GM23338 (cell line): ENCODE measurements around the gene PTRHD1. TPM values are rescaled to one million over a fixed set of nuclear protein-coding genes. Genes with fewer than 3 reads are reported as not detected.

Experiments
- ATAC-seq: fragments of 200-7000 bp; cut with Tn5 transposase; 3 replicates; pipeline ENCODE4 v1.9.1; 2020
- DNase-seq: peaks from one replicate; pipeline ENCODE4 v3.0.0-alpha.2; 2015; ENCODE audit warnings: low spot score
- H2AFZ ChIP-seq: fragments of 200-600 bp; sonication (generic); 2 replicates; pipeline ENCODE4 v1.8.0; 2016; ENCODE audit warnings: antibody characterized with exemption, mild to moderate bottlenecking, moderate library complexity
- H3F3A ChIP-seq: fragments of 200-600 bp; sonication (generic); replicated peaks from 2 replicates; pipeline ENCODE4 v1.8.0; 2017; ENCODE audit warnings: antibody characterized with exemption, mixed run types, low read depth
- H3K27ac ChIP-seq: fragments of 200-600 bp; sonication (generic); 2 replicates; pipeline ENCODE4 v1.6.1; 2016; ENCODE audit warnings: low read depth
- H3K27me3 ChIP-seq: fragments of 200-600 bp; sonication (generic); 2 replicates; pipeline ENCODE4 v1.8.0; 2016; ENCODE audit warnings: mild to moderate bottlenecking, mixed run types, moderate library complexity; ENCODE audit not compliant: insufficient read depth
- H3K36me3 ChIP-seq: fragments of 200-600 bp; sonication (generic); 2 replicates; pipeline ENCODE4 v1.8.0; 2016; ENCODE audit warnings: mild to moderate bottlenecking; ENCODE audit not compliant: insufficient read depth
- H3K4me1 ChIP-seq: fragments of 200-600 bp; sonication (generic); 2 replicates; pipeline ENCODE4 v1.8.0; 2016; ENCODE audit warnings: mild to moderate bottlenecking, moderate library complexity; ENCODE audit not compliant: insufficient read depth
- H3K4me2 ChIP-seq: fragments of 200-600 bp; sonication (generic); 2 replicates; pipeline ENCODE4 v1.7.1; 2017; ENCODE audit warnings: mixed run types
- H3K4me3 ChIP-seq: fragments of 200-600 bp; sonication (generic); 2 replicates; pipeline ENCODE4 v1.6.1; 2016; ENCODE audit warnings: mixed run types
- H3K79me2 ChIP-seq: fragments of 200-600 bp; sonication (generic); replicated peaks from 2 replicates; pipeline ENCODE4 v1.8.0; 2017; ENCODE audit warnings: mild to moderate bottlenecking; ENCODE audit not compliant: insufficient read depth
- H3K9me2 ChIP-seq: fragments of 200-600 bp; sonication (generic); 2 replicates; pipeline ENCODE4 v1.8.0; 2017; ENCODE audit not compliant: insufficient read depth
- H4K20me1 ChIP-seq: fragments of 200-600 bp; sonication (generic); replicated peaks from 2 replicates; pipeline ENCODE4 v1.8.0; 2017; ENCODE audit warnings: mild to moderate bottlenecking; ENCODE audit not compliant: insufficient read depth
- H3K27ac Mint-ChIP-seq: 2 replicates; pipeline ENCODE4 v1.8.0; 2020; ENCODE audit warnings: inconsistent platforms, mild to moderate bottlenecking, moderate library complexity, mixed read lengths
- H3K27me3 Mint-ChIP-seq: 3 replicates; pipeline ENCODE4 v1.8.0; 2022; ENCODE audit warnings: low read depth, mild to moderate bottlenecking, moderate library complexity, mixed read lengths, inconsistent platforms; ENCODE audit not compliant: insufficient read depth, poor library complexity
- H3K36me3 Mint-ChIP-seq: 3 replicates; pipeline ENCODE4 v1.8.0; 2021; ENCODE audit warnings: low read depth, mild to moderate bottlenecking, inconsistent platforms, moderate library complexity, mixed read lengths
- H3K4me1 Mint-ChIP-seq: 3 replicates; pipeline ENCODE4 v1.8.0; 2020; ENCODE audit warnings: mild to moderate bottlenecking, inconsistent platforms, mixed read lengths
- H3K4me3 Mint-ChIP-seq: 3 replicates; pipeline ENCODE4 v1.8.0; 2021; ENCODE audit warnings: moderate library complexity, mild to moderate bottlenecking, inconsistent platforms, mixed read lengths
- H3K9me3 Mint-ChIP-seq: 3 replicates; pipeline ENCODE4 v1.8.0; 2020; ENCODE audit warnings: moderate library complexity, mild to moderate bottlenecking, inconsistent platforms, mixed read lengths
- CREB1 ChIP-seq: fragments of 250-450 bp; sonication (Bioruptor Pico); IDR thresholded peaks from 2 replicates; pipeline ENCODE4 v1.5.0; 2020; ENCODE audit warnings: low read depth, mild to moderate bottlenecking, moderate library complexity
- ETS1 ChIP-seq: IDR thresholded peaks from 2 replicates; pipeline ENCODE4 v1.6.1; 2016; ENCODE audit warnings: antibody characterized with exemption
- EZH2 ChIP-seq: fragments of 200-600 bp; sonication (generic); IDR thresholded peaks from one replicate; pipeline ENCODE4 v1.8.0; 2017; ENCODE audit warnings: antibody characterized with exemption, mild to moderate bottlenecking, low read depth; ENCODE audit not compliant: unreplicated experiment
- EZH2phosphoT487 ChIP-seq: fragments of 200-600 bp; sonication (generic); IDR thresholded peaks from one replicate; pipeline ENCODE4 v1.8.1; 2018; ENCODE audit warnings: antibody characterized with exemption; ENCODE audit not compliant: unreplicated experiment
- JUNB ChIP-seq: IDR thresholded peaks from one replicate; pipeline ENCODE4 v1.6.1; 2016; ENCODE audit warnings: antibody characterized with exemption; ENCODE audit not compliant: unreplicated experiment
- NANOG ChIP-seq: IDR thresholded peaks from 2 replicates; pipeline ENCODE4 v1.6.1; 2016; ENCODE audit warnings: antibody characterized with exemption, borderline replicate concordance
- POLR2AphosphoS5 ChIP-seq: IDR thresholded peaks from 2 replicates; pipeline ENCODE4 v1.6.1; 2016; ENCODE audit warnings: antibody characterized with exemption, low read depth
- REST ChIP-seq: IDR thresholded peaks from one replicate; pipeline ENCODE4 v1.6.1; 2018; ENCODE audit warnings: antibody characterized with exemption; ENCODE audit not compliant: unreplicated experiment
- STAT1 ChIP-seq: IDR thresholded peaks from one replicate; pipeline ENCODE4 v1.6.1; 2016; ENCODE audit warnings: antibody characterized with exemption; ENCODE audit not compliant: unreplicated experiment
- ZNF114 ChIP-seq: fragments of 250-450 bp; sonication (Bioruptor Pico); IDR thresholded peaks from 2 replicates; pipeline ENCODE4 v1.5.0; 2020; ENCODE audit warnings: mild to moderate bottlenecking, moderate library complexity
- ZNF331 ChIP-seq: fragments of 250-450 bp; sonication (Bioruptor Pico); IDR thresholded peaks from 2 replicates; pipeline ENCODE4 v1.5.0; 2020; ENCODE audit warnings: low read depth, mild to moderate bottlenecking, moderate library complexity
- polyA plus RNA-seq: library from polyadenylated mRNA; unstranded; fragments of >200 nt; fragmentation: Nextera tagmentation; extraction: Ambion mirVana; gene quantifications from 2 replicates; pipeline ENCODE4 v1.2.1, GENCODE V29; 2016
- total RNA-seq: library from RNA; depleted of rRNA; stranded (reverse); fragments of >200 nt; shearing (Covaris generic); gene quantifications from 2 replicates; pipeline ENCODE4 v1.2.3, GENCODE V29; 2014
- TF ChIP-seq, protein P1 (sequence below): fragments of 250-450 bp; sonication (Bioruptor Pico); IDR thresholded peaks from 2 replicates; pipeline ENCODE4 v1.5.0; 2020; ENCODE audit warnings: mild to moderate bottlenecking, moderate library complexity
- TF ChIP-seq, protein P2 (sequence below), 2 experiments: fragments of 200-600 bp in 1 of 2; sonication (generic) in 1 of 2; conservative IDR thresholded peaks; 2 replicates each; pipeline versions ENCODE4 v1.5.1 to v1.6.1; 2016 to 2017; ENCODE audit warnings: antibody characterized with exemption in 2 of 2, low read depth in 2 of 2, mild to moderate bottlenecking in 2 of 2, moderate library complexity in 1 of 2

The PTRHD1 gene
- total and polyA plus RNA-seq, 2 experiments from 2014 or later: 46.9 to 105 TPM

- Histone ChIP-seq H3K4me3 (peak overlapping the region; percentile 80), H3K9me2 (no peaks in the 10 kb centered on the region), H3F3A (no peaks in the 10 kb centered on the region), H2AFZ (peak overlapping the region; percentile 79), H4K20me1 (peaks cover 22% of the 10 kb centered on the region), H3K4me2 (peak overlapping the region; percentile 94), H3K27me3 (no peaks in the 10 kb centered on the region), H3K27ac (peak overlapping the region; percentile 98), H3K36me3 (no peaks in the 10 kb centered on the region), H3K79me2 (peaks cover 41% of the 10 kb centered on the region), H3K4me1 (peaks cover 27% of the 10 kb centered on the region)
- Mint-ChIP-seq H3K27ac (peak overlapping the region; percentile 100), H3K27me3 (peaks cover 15% of the 10 kb centered on the region), H3K4me1 (peaks cover 31% of the 10 kb centered on the region), H3K4me3 (peak overlapping the region; percentile 98), H3K9me3 (no peaks in the 10 kb centered on the region), H3K36me3 (peaks cover 40% of the 10 kb centered on the region)
- DNase-seq (no peak), ATAC-seq (no peak)
- TF ChIP-seq JUNB (no peak), ZNF331 (CRISPR knock-in tag) (no peak), POLR2AphosphoS5 (no peak), REST (no peak), STAT1 (no peak), NANOG (no peak), ETS1 (no peak), CREB1 (CRISPR knock-in tag) (no peak), EZH2 (no peak), EZH2phosphoT487 (no peak), ZNF114 (CRISPR knock-in tag) (no peak)
- TF ChIP-seq, protein P1, sequence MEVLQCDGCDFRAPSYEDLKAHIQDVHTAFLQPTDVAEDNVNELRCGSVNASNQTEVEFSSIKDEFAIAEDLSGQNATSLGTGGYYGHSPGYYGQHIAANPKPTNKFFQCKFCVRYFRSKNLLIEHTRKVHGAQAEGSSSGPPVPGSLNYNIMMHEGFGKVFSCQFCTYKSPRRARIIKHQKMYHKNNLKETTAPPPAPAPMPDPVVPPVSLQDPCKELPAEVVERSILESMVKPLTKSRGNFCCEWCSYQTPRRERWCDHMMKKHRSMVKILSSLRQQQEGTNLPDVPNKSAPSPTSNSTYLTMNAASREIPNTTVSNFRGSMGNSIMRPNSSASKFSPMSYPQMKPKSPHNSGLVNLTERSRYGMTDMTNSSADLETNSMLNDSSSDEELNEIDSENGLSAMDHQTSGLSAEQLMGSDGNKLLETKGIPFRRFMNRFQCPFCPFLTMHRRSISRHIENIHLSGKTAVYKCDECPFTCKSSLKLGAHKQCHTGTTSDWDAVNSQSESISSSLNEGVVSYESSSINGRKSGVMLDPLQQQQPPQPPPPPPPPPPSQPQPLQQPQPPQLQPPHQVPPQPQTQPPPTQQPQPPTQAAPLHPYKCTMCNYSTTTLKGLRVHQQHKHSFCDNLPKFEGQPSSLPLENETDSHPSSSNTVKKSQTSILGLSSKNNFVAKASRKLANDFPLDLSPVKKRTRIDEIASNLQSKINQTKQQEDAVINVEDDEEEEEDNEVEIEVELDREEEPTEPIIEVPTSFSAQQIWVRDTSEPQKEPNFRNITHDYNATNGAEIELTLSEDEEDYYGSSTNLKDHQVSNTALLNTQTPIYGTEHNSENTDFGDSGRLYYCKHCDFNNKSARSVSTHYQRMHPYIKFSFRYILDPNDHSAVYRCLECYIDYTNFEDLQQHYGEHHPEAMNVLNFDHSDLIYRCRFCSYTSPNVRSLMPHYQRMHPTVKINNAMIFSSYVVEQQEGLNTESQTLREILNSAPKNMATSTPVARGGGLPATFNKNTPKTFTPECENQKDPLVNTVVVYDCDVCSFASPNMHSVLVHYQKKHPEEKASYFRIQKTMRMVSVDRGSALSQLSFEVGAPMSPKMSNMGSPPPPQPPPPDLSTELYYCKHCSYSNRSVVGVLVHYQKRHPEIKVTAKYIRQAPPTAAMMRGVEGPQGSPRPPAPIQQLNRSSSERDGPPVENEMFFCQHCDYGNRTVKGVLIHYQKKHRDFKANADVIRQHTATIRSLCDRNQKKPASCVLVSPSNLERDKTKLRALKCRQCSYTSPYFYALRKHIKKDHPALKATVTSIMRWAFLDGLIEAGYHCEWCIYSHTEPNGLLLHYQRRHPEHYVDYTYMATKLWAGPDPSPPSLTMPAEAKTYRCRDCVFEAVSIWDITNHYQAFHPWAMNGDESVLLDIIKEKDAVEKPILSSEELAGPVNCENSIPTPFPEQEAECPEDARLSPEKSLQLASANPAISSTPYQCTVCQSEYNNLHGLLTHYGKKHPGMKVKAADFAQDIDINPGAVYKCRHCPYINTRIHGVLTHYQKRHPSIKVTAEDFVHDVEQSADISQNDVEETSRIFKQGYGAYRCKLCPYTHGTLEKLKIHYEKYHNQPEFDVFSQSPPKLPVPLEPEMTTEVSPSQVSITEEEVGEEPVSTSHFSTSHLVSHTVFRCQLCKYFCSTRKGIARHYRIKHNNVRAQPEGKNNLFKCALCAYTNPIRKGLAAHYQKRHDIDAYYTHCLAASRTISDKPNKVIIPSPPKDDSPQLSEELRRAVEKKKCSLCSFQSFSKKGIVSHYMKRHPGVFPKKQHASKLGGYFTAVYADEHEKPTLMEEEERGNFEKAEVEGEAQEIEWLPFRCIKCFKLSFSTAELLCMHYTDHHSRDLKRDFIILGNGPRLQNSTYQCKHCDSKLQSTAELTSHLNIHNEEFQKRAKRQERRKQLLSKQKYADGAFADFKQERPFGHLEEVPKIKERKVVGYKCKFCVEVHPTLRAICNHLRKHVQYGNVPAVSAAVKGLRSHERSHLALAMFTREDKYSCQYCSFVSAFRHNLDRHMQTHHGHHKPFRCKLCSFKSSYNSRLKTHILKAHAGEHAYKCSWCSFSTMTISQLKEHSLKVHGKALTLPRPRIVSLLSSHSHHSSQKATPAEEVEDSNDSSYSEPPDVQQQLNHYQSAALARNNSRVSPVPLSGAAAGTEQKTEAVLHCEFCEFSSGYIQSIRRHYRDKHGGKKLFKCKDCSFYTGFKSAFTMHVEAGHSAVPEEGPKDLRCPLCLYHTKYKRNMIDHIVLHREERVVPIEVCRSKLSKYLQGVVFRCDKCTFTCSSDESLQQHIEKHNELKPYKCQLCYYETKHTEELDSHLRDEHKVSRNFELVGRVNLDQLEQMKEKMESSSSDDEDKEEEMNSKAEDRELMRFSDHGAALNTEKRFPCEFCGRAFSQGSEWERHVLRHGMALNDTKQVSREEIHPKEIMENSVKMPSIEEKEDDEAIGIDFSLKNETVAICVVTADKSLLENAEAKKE (CRISPR knock-in tag): no peak
- TF ChIP-seq, protein P2, sequence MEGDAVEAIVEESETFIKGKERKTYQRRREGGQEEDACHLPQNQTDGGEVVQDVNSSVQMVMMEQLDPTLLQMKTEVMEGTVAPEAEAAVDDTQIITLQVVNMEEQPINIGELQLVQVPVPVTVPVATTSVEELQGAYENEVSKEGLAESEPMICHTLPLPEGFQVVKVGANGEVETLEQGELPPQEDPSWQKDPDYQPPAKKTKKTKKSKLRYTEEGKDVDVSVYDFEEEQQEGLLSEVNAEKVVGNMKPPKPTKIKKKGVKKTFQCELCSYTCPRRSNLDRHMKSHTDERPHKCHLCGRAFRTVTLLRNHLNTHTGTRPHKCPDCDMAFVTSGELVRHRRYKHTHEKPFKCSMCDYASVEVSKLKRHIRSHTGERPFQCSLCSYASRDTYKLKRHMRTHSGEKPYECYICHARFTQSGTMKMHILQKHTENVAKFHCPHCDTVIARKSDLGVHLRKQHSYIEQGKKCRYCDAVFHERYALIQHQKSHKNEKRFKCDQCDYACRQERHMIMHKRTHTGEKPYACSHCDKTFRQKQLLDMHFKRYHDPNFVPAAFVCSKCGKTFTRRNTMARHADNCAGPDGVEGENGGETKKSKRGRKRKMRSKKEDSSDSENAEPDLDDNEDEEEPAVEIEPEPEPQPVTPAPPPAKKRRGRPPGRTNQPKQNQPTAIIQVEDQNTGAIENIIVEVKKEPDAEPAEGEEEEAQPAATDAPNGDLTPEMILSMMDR (conservative IDR thresholded peaks at IDR 0.05; ENCODE audit: low read depth in 2 of 2): no peak; a peak in 1 of 4 replicates
Observed at GRCh38 chr2:24792542-24792873, 683 bp downstream of the PTRHD1 start.
